Esophagus muscularis mucosa (tissue), 3 donors: ENCODE results near the gene FFAR3.

Source experiments
- POLR2A ChIP-seq: fragments of 450-650 bp; IDR thresholded peaks from one replicate; pipeline ENCODE4 v1.6.1; 2017; ENCODE audit warnings: antibody characterized with exemption, moderate library complexity, mild to moderate bottlenecking, low read depth
- TF ChIP-seq, protein P1 (sequence below), 3 experiments: fragments of 200-600 bp in 2 of 3; fragments of 450-650 bp in 1 of 3; sonication (generic) in 2 of 3; IDR thresholded peaks; one replicate each; pipeline ENCODE4 v1.5.1; 2017 to 2019; ENCODE audit warnings: antibody characterized with exemption in 3 of 3, mild to moderate bottlenecking in 2 of 3, moderate library complexity in 1 of 3

DNA sequence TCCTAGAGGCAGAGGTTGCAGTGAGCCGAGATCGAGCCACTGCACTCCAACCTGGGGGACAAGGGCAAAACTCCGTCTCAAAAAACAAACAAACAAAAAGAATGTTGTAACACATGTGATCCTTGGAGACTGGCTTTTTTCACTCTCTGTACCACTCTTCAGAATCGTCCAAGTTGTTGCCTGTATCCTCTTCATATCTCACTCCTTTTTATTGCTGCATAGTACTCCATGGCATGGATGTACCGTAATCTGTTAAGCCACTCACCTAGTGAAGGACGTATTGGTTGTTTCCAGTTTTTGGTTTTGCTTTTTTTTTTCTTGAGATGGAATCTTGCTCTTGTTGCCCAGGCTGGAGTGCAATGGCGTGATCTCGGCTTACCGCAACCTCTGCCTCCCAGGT is 36.2 kb upstream of the FFAR3 start:
- TF ChIP-seq, protein P1, sequence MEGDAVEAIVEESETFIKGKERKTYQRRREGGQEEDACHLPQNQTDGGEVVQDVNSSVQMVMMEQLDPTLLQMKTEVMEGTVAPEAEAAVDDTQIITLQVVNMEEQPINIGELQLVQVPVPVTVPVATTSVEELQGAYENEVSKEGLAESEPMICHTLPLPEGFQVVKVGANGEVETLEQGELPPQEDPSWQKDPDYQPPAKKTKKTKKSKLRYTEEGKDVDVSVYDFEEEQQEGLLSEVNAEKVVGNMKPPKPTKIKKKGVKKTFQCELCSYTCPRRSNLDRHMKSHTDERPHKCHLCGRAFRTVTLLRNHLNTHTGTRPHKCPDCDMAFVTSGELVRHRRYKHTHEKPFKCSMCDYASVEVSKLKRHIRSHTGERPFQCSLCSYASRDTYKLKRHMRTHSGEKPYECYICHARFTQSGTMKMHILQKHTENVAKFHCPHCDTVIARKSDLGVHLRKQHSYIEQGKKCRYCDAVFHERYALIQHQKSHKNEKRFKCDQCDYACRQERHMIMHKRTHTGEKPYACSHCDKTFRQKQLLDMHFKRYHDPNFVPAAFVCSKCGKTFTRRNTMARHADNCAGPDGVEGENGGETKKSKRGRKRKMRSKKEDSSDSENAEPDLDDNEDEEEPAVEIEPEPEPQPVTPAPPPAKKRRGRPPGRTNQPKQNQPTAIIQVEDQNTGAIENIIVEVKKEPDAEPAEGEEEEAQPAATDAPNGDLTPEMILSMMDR (IDR thresholded peaks at IDR 0.05): no peak
- TF ChIP-seq POLR2A: no peak
